GM06990 (cell line): ENCODE results near the gene MMP20.

Source experiments
- DNase-seq: peaks from one replicate; pipeline ENCODE4 v3.0.0-alpha.2; 2011; ENCODE audit not compliant: insufficient read length; ENCODE audit errors: extremely low read depth
- H3K27me3 ChIP-seq: replicated peaks from 2 replicates; pipeline ENCODE4 v1.6.0; 2011; ENCODE audit warnings: low read length; ENCODE audit not compliant: control insufficient read depth, insufficient read depth
- H3K36me3 ChIP-seq: 2 replicates; pipeline ENCODE4 v1.5.1; 2011; ENCODE audit warnings: low read length; ENCODE audit not compliant: control insufficient read depth, insufficient read depth
- H3K4me3 ChIP-seq: replicated peaks from 2 replicates; pipeline ENCODE4 v1.5.1; 2011; ENCODE audit warnings: low read depth, mild to moderate bottlenecking, control low read depth, low read length
- CTCF ChIP-seq: IDR thresholded peaks from 2 replicates; pipeline ENCODE4 v1.5.1; 2011; ENCODE audit warnings: low read length, control low read depth, mild to moderate bottlenecking, inconsistent platforms; ENCODE audit not compliant: insufficient read depth, poor library complexity, severe bottlenecking

MMP20 gene

GRCh38 chr11:102575012-102575411, 50.1 kb downstream of the MMP20 start:
- H3K4me3 ChIP-seq: no peak overlapping the region
- TF ChIP-seq CTCF: no peak
- H3K27me3 ChIP-seq: no peaks in the 10 kb centered on the region
- DNase-seq: no peak
- no peaks in the 10 kb centered on the region for H3K36me3 ChIP-seq

GRCh38 chr11:102573851-102574250, 51.3 kb downstream of the MMP20 start:
- no peak for TF ChIP-seq CTCF

GRCh38 chr11:102572554-102573220, 52.4 kb downstream of the MMP20 start:
- no peak for TF ChIP-seq CTCF
- Histone ChIP-seq H3K4me3 (no peak overlapping the region), H3K27me3 (no peaks in the 10 kb centered on the region), H3K36me3 (no peaks in the 10 kb centered on the region)
- DNase-seq: no peak

More at GRCh38 chr11:102573851-102574250, 51.3 kb downstream of the MMP20 start:
- no peaks in the 10 kb centered on the region for H3K36me3 ChIP-seq
- H3K27me3 ChIP-seq: no peaks in the 10 kb centered on the region
- DNase-seq: no peak
- H3K4me3 ChIP-seq: no peak overlapping the region

GRCh38 chr11:102568851-102569250, 56.3 kb downstream of the MMP20 start:
- no peak for DNase-seq
- no peaks in the 10 kb centered on the region for H3K27me3 ChIP-seq
- TF ChIP-seq CTCF: no peak
- no peaks in the 10 kb centered on the region for H3K36me3 ChIP-seq
- no peak overlapping the region for H3K4me3 ChIP-seq

GRCh38 chr11:102566112-102566511, 59.0 kb downstream of the MMP20 start:
- H3K4me3 ChIP-seq: no peak overlapping the region
- no peaks in the 10 kb centered on the region for H3K36me3 ChIP-seq
- no peaks in the 10 kb centered on the region for H3K27me3 ChIP-seq
- TF ChIP-seq CTCF: no peak
- DNase-seq: no peak

GRCh38 chr11:102564110-102564509, 61.0 kb downstream of the MMP20 start:
- H3K36me3 ChIP-seq: no peaks in the 10 kb centered on the region
- H3K4me3 ChIP-seq: no peak overlapping the region
- H3K27me3 ChIP-seq: no peaks in the 10 kb centered on the region
- DNase-seq: no peak
- TF ChIP-seq CTCF: no peak
